OCI-LY1 (cell line): ENCODE results near the gene YIF1A.

Experiments
- H2AFZ ChIP-seq: fragments of 200-600 bp; sonication (generic), shearing (Covaris generic); 2 replicates; pipeline ENCODE4 v1.6.0; 2014; ENCODE audit warnings: antibody characterized with exemption, mild to moderate bottlenecking, low read length
- H3F3A ChIP-seq: fragments of 200-600 bp; sonication (generic), shearing (Covaris generic); 2 replicates; pipeline ENCODE4 v1.6.0; 2014; ENCODE audit warnings: mild to moderate bottlenecking, antibody characterized with exemption, low read length, moderate library complexity; ENCODE audit not compliant: insufficient read depth
- H3K27ac ChIP-seq: fragments of 200-600 bp; sonication (generic); 2 replicates; pipeline ENCODE4 v1.5.1; 2014; ENCODE audit warnings: low read length, mixed run types, mild to moderate bottlenecking, low read depth; ENCODE audit not compliant: poor library complexity, severe bottlenecking
- H3K27me3 ChIP-seq: fragments of 200-600 bp; sonication (generic); 2 replicates; pipeline ENCODE4 v1.6.0; 2014; ENCODE audit warnings: antibody characterized with exemption, mild to moderate bottlenecking, low read length, moderate library complexity; ENCODE audit not compliant: insufficient read depth
- H3K36me3 ChIP-seq: fragments of 200-600 bp; sonication (generic); 2 replicates; pipeline ENCODE4 v1.6.1; 2014; ENCODE audit warnings: mild to moderate bottlenecking, antibody characterized with exemption, low read length, moderate library complexity, mixed read lengths; ENCODE audit not compliant: insufficient read depth
- H3K4me1 ChIP-seq: fragments of 200-600 bp; sonication (generic); 2 replicates; pipeline ENCODE4 v1.5.1; 2014; ENCODE audit warnings: mild to moderate bottlenecking, low read length, moderate library complexity; ENCODE audit not compliant: insufficient read depth, severe bottlenecking
- H3K4me2 ChIP-seq: fragments of 200-600 bp; sonication (generic), shearing (Covaris generic); 2 replicates; pipeline ENCODE4 v1.6.1; 2014; ENCODE audit warnings: low read length
- H3K4me3 ChIP-seq: fragments of 200-600 bp; sonication (generic); 2 replicates; pipeline ENCODE4 v1.5.1; 2014; ENCODE audit warnings: low read length, low read depth, mild to moderate bottlenecking, mixed read lengths; ENCODE audit not compliant: poor library complexity, severe bottlenecking
- H3K79me2 ChIP-seq: fragments of 200-600 bp; shearing (Covaris generic); 2 replicates; pipeline ENCODE4 v1.6.1; 2016; ENCODE audit warnings: mixed run types, low read length, mixed read lengths; ENCODE audit not compliant: insufficient read depth
- H3K9ac ChIP-seq: fragments of 200-600 bp; sonication (generic), shearing (Covaris generic); 2 replicates; pipeline ENCODE4 v1.6.1; 2014; ENCODE audit warnings: mild to moderate bottlenecking, low read length, mixed read lengths
- H3K9me2 ChIP-seq: fragments of 200-600 bp; sonication (generic), shearing (Covaris generic); 2 replicates; pipeline ENCODE4 v1.6.1; 2014; ENCODE audit warnings: low read depth, mild to moderate bottlenecking, low read length, mixed read lengths
- H3K9me3 ChIP-seq: fragments of 200-600 bp; shearing (Covaris generic); 2 replicates; pipeline ENCODE4 v1.6.1; 2014; ENCODE audit warnings: low read length, mixed read lengths
- H4K20me1 ChIP-seq: fragments of 200-600 bp; sonication (generic), shearing (Covaris generic); 2 replicates; pipeline ENCODE4 v1.6.0; 2016; ENCODE audit warnings: mild to moderate bottlenecking, low read length; ENCODE audit not compliant: insufficient read depth
- CTCF ChIP-seq: fragments of 200-600 bp; sonication (generic), shearing (Covaris generic); IDR thresholded peaks from 2 replicates; pipeline ENCODE4 v1.5.1; 2017; ENCODE audit warnings: mild to moderate bottlenecking, antibody characterized with exemption, low read length, moderate library complexity, mixed read lengths
- EZH2 ChIP-seq: fragments of 200-600 bp; sonication (generic), shearing (Covaris generic); IDR thresholded peaks from 2 replicates; pipeline ENCODE4 v1.8.0; 2017; ENCODE audit warnings: borderline replicate concordance, mixed run types, mild to moderate bottlenecking, antibody characterized with exemption, low read length, moderate library complexity, mixed read lengths

The YIF1A gene

GRCh38 chr11:66293777-66294625 lies 5.1 kb upstream of the YIF1A start:
- H3K4me2 ChIP-seq: no peak overlapping the region
- no peak overlapping the region for H3K4me3 ChIP-seq
- H3F3A ChIP-seq: no peaks in the 10 kb centered on the region
- H4K20me1 ChIP-seq: no peaks in the 10 kb centered on the region
- H3K9me3 ChIP-seq: no peaks in the 10 kb centered on the region
- no peaks in the 10 kb centered on the region for H3K9me2 ChIP-seq
- no peaks in the 10 kb centered on the region for H3K36me3 ChIP-seq
- peaks cover 4% of the 10 kb centered on the region; the same call in 1 of the 2 replicates for H3K27me3 ChIP-seq
- H3K79me2 ChIP-seq: no peaks in the 10 kb centered on the region
- H3K9ac ChIP-seq: no peak overlapping the region
- H3K4me1 ChIP-seq: peaks cover 8% of the 10 kb centered on the region
- no peak overlapping the region for H2AFZ ChIP-seq
- no peak overlapping the region for H3K27ac ChIP-seq
- TF ChIP-seq EZH2 (no peak), CTCF (no peak)

DNA sequence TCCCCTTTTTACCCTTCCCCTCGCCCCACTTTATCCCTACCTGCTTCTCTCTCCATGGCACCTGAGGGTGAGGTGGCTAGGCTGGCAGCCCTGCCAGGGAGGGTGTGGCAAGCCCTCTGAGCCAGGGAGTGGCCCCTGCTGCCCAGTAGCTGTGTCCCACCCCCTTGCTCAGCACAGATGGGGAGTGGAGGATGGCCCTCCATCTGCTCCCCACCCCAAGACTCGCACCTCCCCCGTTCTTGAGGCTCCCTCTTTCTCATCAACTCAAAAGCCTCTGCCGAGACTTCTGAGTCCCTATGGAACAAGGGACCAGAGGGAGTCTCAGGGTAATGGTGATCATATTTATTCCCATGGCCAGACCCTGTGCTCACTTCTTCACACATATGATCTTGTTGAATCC lies 4.4 kb upstream of the YIF1A start:
- H3K4me1 ChIP-seq: peaks cover 9% of the 10 kb centered on the region
- no peaks in the 10 kb centered on the region for H3F3A ChIP-seq
- H4K20me1 ChIP-seq: no peaks in the 10 kb centered on the region
- peaks cover 3% of the 10 kb centered on the region; the same call in 1 of the 2 replicates for H3K27me3 ChIP-seq
- H3K9me3 ChIP-seq: no peaks in the 10 kb centered on the region
- no peaks in the 10 kb centered on the region for H3K79me2 ChIP-seq
- no peak overlapping the region for H3K4me2 ChIP-seq
- no peak overlapping the region for H2AFZ ChIP-seq
- TF ChIP-seq CTCF (no peak), EZH2 (no peak)
- no peak overlapping the region for H3K27ac ChIP-seq
- H3K4me3 ChIP-seq: no peak overlapping the region
- H3K9me2 ChIP-seq: no peaks in the 10 kb centered on the region
- H3K36me3 ChIP-seq: no peaks in the 10 kb centered on the region
- H3K9ac ChIP-seq: no peak overlapping the region

DNA sequence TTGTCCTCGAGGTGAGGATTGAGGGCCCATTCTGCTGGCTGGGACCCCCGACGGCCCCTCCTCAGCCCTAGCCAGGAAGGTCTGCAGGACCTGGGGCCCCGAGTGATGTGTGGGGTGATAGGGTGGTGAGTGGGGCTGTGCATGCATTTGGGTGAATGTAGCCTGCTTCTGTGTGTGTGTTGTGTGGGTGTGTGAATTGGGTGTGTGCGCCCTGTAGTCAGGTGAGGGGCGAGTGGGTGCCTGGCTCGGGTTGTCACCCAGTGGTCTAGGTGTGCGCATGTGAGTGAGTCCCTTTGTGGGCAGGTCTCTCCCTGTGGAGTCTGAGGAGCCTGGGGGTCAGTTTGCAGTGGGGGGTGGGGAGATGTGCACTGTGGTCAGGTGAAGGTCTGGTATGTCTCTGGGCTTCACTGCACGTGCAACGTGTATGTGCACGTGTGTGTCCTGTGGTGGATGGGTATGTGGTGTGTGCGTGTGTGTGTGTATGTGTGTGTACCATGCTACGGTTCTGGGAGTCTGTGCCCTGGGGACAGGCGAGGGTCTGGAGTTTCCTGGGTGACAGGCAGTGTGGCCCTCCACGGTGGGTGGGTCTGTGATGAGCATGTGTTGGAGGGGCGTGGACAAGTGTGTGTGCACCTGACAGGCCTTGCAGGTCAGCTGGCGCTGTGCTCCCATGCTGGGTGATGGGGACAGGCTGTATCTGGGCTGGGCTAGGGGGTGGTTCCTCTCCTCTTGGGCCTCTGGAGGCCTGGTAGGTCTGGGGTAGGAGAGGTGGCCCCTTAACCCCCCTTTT lies 3.8 kb upstream of the YIF1A start:
- TF ChIP-seq CTCF (no peak), EZH2 (no peak)
- Histone ChIP-seq H3K9me2 (no peaks in the 10 kb centered on the region), H3K9me3 (no peaks in the 10 kb centered on the region), H2AFZ (no peak overlapping the region), H3K9ac (no peak overlapping the region), H3K79me2 (no peaks in the 10 kb centered on the region), H3K36me3 (no peaks in the 10 kb centered on the region), H3K4me3 (no peak overlapping the region), H3K27ac (no peak overlapping the region), H3F3A (no peaks in the 10 kb centered on the region), H3K27me3 (no peaks in the 10 kb centered on the region; the same call in 1 of the 2 replicates), H4K20me1 (no peaks in the 10 kb centered on the region), H3K4me1 (peaks cover 15% of the 10 kb centered on the region), H3K4me2 (no peak overlapping the region)
